HG03097 (cell line): Measurements from ENCODE around the gene FUOM.
"Not testable (repeated sequence)": the region's sequence is repeated elsewhere in the genome, so short reads cannot be mapped to it uniquely, and the experiment has no call there.

Source experiments
- ATAC-seq: cut with Tn5 transposase; IDR thresholded peaks from one replicate; pipeline ENCODE4 v1.9.1; 2021; ENCODE audit not compliant: unreplicated experiment, low FRiP score

Gene FUOM

DNA sequence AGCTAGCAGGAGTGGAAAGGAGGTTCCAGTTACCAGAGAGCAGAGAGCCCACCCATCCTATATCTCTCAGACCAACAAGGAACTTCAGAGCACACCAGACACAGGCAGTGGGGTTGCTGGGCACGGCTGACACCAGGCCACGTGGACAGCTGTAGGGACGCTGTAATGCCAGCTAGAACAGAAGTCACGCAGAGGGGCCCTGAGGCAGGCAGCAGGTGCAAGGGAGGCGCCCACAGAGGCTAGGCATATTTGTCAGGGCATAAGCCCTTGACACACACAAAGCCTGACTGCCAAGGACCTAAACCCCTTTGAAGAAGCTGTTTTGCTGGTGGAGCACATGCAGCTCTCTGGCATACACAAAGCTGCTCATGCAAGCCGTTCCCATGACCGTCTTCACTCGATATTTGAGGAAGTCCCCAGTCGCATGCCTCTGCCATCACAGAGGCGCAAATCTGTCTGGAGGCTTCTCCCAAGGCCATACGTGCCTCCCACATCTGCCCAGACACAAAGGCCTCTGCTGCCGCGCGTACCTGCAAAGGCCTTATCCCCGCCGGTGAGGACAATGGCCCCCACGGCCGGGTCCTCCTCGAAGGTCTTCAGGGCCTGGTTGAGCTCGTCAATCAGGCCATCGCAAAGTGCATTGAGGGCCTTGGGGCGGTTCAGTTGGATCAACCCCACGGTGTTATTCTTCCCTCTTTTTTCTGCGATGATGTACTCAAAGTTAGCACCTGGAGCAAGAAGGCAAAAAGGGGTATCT lies 12.4 kb upstream of the FUOM start:
- ATAC-seq = no peak

DNA sequence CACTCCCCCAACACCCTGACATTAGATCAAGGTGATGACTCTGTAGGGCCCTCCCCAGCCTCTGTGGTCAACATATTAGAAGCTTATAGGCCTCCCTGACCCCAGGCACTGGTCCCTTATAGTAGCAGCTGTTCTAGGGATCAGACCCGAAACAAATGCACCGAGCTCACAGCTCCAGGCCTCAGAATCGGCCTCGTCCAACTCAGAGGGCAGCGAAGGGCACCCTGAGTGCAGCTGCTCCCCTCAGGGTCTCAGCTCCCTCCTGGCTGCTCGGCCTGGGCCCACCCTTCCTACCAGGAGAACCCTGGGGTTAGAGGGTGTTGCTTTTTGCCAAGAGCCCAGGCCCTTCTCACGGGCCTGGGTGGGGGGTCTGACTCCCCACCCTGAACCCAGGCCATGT lies 10.3 kb upstream of the FUOM start:
- no peak for ATAC-seq

DNA sequence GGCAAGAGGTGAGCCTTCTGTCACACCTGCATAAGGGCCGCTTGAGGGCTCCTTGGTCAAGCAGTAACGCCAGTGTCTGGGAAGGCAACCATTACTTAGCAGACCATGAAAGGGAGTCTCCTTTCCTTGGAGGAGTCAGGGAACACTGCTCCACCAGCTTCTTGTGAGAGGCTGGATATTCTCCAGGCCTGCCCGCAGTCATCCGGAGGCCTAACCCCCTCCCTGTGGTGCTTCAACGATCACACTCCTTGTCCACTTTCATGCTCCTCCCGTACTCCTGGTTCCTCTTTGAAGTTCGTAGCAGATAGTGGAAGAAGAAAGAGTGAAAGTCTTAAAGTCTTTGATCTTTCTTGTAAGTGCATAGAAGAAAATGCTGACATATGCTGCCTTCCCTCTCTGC lies 9.6 kb upstream of the FUOM start:
- not testable (repeated sequence) for ATAC-seq

DNA sequence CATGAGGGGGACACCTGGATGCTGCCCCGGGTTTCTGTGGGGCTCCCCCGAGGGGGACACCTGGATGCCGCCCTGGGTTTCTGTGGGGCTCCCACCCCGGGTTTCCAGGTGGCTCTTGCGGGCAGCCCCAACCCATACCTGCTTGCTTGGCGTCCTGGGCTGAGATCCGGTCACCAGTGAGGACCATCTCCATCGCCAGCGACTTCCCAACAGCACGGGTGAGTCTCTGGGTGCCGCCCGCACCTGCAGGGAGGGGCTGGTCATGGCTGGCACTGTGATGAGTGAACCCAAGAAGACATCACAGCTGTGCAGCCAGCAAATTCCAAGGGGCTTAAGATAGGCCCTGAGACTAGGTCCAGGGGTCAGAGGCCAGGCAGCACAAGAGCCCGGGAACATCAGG lies 8.9 kb upstream of the FUOM start:
- no peak for ATAC-seq

DNA sequence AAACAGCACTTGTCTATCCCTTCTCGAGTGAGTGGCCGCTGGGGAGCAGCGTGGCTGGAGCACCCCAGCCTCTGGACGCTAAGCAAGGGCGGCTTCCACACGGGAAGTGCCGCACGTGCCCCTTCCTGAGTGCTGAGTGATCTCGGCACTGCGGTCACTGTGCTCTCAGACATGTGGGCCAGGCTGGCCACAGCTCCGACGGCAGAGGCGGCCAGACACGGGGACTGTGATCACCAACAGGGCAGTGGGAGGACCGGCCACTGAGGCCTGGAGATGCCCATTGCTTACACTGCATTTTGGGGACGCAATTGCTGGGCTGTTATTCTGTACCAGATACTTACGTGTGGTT lies 8.3 kb upstream of the FUOM start:
- ATAC-seq = no peak

DNA sequence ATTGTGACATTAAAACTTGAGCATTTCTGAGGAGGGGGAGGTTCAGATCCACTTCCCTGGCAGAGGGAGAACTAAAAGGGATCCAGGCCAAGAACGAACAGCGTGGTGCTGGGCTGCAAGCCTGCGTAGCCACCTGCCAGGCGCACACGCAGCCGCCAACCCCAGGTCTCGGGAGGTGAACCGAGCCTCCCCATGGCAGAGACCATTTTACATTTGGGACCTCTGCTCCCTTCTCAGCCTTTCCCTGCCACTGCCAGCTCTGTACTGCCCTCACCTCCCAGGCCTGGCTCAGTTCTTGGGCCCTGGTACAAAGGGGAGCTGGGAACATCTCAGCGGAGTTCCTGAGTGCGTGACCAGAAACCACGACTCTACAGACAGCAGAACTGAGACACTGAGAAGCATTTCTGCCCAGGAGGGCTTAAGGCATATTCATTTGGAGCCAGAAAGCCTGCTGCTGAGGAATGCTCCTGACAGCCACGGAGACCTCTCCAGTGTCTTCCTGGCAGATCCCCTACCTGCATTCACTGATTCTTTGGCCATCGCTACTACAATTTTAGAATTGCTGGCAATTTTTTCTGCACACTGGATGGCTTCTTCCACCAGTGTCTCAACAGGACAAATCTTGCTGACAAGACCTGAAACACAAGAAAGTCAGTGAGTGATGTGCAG lies 7.8 kb upstream of the FUOM start:
- ATAC-seq = no peak

DNA sequence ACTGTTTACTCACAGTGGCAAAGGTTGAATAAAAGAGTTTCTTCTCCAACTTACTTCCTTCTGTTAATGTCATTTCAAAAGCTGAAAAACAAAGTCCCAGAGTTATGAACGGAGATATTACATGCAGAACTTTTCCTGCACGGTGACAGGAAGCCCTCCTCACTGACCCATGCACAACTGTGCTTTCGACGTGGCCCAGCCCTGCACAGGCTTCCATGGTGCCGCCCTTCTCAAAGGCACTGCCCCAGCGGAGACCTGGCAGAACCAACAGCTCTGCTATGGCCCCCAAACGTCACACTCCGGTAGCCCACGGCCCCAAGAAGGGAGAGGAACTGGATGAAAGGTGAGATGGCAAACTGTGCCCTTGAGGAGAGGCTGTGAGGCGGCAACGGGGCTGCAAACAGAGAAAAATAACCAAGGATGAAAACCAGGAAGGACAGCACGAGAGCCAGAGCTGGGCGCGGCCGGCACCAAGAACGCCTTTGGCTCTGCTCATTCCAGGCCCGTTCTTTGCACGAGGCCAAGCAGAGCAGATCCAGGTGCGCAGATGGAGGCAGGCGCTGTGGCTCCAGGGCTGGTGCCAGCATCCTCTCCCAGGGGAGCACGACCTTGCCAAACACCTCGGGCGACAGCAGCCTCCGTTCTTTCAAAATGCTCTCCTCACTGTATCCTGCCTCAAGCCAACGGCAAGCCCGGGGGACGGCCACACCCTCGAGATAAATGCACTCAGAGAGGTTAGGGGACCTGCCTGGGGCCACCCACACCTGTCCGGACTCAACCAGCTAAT lies 7.0 kb upstream of the FUOM start:
- ATAC-seq = no peak

DNA sequence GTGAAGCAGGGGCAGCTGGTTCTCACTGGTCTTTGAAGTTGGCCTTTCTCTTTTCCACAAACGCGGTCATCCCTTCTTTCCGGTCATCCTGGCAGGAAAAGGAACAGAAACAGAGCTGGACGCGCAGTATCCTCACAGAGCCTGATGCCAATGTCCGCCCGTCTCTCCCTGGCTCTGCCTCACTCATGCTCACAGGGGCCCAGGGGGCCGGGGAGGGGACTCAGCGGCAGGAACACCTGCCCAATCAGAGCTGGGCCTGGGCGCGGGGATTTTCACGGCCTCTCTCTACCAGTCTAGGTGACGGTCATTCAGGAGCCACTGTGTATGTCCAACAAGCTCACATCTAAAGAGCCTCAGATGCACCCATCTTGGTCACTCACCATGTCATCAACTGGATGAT lies 5.0 kb upstream of the FUOM start:
- ATAC-seq = no peak

DNA sequence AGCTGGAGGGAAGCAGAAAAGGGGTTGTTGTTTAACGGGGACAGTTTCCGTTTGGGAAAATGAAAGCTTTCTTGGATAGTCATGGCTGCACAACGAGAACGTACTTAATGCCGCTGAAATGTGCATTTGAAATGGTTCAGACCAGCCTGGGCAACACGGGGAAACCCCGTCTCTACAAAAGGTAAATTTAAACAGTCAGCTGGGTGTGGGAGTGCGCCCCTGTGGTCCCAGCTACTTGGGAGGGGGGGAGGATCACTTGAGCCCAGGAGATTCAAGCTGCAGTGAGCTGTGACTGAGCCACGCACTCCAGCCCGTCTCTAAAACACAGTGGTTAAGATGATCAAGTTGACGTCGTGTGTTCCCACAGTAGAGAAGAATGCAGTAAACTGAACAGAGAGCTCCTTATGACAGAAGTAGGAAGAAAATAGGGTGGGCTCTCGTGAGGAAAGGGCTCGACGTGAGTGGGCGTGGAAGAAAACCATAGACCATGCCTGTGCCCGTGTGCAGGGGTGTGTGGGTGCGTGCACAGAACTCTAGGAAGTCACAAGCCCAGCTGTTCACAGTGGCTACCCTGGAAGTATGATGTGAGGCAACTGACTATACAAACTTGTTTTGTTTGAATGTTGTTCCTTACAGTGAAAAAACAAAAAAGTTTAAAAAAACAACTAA lies 4.1 kb upstream of the FUOM start:
- no peak for ATAC-seq

DNA sequence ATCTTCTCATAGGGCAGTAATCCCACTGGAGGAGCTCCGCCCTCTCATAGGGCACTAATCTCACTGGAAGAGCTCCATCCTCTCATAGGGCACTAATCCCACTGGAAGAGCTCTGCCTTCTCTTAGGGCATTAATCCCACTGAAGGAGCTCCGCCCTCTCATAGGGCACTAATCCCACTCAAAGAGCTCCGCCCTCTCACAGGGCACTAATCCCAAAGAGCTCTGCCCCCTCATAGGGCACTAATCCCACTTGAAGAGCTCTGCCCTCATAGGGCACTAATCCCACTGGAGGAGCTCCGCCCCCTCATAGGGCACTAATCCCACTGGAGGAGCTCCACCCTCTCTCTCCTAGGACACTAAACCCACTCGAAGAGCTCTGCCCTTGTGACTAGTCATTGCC lies 3.4 kb upstream of the FUOM start:
- ATAC-seq = no peak

DNA sequence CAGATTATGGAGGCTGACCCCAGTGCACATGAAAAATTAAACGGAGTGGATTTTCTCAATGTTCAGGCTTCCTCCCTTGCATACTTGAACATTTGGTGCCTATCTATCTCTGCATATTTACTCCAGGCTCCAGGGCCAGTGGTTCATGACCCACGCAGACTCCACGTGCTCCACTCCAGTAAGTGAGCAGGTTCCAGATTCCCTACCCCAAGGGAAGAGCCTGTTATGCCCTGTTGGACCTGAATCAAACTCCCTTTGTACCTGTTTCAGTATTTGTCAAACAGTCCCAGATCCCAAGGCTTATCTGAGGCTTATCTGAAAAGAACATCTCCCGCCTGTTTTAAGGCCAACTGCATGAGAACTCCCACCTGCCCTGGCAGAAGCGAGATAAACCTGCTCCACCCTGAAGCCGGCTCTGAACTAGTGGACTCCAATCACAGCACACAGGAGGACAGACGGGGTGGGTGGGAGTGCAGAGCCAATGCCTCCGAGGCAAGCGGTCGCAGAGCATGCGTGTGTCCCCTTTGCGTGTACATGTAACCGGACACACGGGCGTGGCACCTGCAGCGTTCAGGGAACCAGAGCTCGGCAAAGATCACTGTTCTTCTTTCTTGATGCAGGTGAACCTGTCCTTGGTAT lies 2.3 kb upstream of the FUOM start:
- ATAC-seq = no peak

DNA sequence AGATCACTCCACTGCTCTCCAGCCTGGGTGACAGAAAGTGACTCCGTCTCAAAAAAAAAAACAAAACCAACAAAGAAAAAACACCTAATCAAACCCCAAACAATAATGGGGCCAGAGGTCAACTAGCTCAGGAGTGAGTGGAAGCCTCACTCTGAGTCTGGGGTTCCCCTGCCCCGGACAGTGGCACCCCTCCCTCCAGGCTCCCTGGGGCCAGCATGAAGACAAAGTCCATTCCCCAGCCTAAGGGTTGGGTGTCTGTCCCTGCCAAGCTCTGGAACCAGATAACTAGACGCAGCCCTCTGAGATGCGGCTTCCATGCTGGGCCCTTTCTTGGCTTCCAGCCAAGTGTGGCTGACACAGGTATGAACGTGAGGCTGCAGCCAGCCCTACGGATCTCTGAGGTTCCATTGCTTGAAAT lies 1.7 kb upstream of the FUOM start:
- no peak for ATAC-seq

DNA sequence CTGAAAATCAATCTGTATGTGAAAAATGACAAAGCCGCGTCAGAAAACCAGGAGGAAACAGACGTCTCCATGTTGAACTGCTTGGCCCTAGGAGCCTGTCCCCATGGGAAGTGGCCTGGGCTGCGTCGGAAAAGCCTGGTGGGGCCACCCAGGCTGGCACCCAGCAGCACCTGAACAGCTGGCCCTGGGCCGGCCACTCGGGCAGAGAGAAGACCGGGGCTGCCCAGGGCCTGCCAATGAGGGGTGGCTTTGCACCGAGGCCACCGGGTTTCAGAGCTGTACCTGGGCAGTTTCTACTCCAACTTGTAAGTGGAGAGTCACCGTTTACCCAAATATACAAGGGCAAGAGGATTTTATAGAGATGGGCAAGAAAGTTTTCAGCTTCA lies 1.1 kb upstream of the FUOM start:
- ATAC-seq = no peak

DNA sequence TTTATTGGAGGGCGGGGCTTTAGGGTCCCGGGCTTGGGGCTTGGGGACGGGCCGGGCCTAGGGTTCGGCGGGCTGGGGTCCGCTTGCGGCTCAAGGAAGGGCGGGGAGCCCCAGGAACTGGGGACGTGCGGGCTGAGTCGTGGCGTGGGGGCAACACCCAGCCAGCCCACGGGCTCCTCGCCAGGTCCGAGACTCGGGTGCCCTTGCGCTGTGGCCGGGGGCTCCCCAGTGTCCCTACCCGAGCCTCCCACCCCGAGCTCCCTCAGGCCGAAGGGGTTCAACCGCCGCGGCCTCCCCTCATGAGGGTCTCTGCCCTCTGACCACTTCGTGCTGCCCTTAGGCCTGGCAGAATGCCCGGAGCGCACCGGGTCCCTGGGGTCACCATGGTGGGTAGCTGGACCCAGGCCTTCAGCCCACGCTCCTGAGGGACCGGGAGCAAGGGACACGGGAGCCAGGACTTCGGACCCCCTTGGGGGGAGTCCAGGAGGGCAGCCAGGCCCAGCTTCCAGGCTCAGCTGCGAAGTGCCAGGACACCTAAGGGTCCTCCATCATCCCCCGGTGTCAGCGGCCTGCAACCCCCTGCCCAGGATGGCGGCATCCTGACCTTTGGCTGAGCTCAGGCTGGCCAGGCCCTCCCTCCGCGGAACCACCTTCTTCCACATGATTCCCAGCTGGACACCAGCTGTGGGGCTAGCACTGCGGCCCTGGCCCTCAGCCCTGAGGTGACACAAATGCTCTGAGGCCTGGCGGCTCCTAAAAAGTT lies 524 bp upstream of the FUOM start:
- no peak for ATAC-seq

DNA sequence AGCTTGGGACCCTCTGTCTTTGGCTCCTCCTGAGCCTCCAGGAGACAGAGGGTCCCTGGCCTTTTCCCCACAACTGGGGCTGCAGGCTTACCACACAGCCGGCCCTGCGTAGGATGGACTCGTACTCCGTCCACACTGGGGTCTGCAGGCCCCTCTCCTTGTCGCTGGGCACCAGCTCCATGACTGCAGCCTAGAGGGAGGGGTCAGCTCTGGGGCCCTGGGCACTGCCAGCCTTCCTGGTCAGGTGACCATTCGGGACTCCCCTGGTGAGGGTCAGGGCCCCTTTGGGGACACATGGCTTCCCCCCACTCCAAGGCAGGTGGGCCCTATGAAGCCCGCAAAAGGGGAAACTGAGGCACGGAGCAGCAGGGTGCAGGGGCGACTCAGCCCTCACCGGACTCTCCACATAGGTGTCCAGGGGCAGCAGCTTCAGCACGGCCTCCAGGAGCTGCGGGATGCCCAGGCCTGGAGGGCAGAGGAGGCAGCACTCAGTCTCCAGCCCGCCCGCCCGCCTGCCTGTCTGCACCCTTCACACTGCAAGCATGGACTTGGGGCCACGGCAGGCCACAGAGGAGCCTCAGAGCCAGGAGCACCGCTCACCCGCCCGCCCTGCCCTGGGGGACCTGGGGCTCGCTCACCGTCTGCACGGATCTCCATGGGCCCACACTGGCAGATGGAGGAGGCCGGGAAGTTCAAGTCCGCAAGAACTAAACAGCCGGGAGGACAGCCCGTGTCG lies 1.1 kb downstream of the FUOM start:
- no peak for ATAC-seq

DNA sequence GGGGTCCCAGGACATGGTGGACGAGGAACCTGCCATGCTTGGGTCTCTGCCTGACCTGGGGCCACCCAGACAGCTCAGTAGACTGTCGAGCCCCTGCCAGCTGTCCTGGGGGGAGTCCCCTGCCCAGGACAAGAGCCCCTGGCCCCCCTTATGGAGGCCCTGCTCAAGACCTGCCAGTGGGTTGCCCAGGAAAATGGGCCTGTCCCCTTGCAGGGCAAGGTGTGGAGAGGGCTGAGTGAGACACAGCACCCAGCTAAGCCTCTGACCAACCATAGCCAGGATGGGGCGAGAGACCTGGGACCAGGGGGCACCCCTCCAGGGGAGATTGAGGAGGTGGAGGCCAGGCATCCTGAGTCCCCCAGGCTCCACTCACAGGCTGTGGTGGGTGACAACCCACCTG lies 1.8 kb downstream of the FUOM start:
- no peak for ATAC-seq

DNA sequence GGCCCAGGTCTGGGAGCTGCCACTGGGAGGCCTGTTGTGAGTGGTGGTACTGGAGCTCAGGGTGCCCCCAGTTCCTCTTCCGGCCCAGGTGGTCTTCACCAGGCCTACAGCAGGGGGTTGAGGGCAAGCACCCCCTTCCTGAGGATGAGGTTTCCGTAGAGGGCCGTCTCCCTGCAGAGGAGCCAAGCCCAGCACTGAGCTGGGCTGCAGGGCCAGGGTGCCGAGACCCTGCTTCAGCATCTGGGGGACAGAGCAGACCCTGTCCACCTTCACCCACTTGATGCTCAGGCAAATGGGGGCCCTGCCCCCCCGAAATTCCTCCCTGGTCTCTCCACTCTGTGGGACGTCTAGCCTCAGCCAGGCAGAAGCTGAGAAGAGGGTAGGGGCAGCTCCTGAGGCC lies 2.6 kb downstream of the FUOM start:
- ATAC-seq = no peak

DNA sequence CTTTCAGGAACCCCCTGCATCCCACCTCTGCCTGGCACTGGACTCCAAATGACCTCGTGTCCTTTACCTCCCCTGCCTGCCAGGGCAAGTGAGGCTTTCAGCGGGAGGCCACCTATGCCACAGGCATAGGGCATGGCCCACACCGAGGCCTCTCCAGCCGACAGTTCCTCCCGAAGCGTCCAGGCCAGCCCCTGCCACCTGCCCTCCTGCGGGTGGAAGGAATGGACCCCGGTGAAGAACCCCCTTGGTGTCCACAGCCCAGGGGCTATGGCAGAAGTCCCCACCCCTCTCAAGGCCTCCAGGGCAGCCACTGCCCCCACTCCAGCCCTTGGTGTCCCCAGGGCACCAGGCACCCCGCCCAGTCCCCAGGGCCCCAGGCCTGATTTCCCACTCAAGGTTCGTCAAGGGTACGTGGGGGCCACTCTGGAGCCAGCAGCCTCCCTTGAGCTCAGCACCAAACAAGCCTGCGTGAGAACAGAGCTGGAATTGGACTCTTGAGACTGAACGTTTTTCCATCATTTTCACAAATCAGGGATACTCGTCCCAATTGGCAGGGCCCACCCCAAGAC lies 3.1 kb downstream of the FUOM start:
- ATAC-seq = no peak

DNA sequence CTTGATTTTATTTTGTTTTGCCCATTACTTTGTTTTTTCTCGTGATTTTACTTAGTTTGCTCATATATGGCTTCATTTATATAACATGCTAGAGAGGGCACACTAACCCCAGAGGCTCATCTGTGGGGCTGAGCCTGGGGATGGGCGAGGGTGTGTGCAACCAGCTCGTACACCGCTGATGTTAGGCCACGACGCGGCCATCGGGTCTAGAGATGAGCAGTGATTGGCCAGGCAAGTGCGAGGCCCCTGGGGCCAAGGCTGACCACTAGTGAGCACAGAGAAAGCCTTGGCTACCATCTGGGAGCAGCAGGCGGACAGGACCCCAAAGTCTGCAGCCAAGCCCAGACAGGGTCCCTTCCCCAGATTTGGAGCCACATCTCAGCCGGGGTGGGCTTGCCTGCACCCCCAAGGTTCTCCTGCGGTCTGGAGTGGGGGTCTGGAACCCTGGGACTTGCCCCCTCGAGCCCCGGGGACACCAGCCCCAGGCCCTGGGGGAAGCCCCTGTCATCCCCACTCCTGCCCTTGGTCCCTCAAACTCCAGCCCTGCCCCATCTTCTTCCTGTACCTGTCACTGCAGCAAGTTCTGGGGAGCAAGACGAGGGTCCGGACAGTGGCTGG lies 3.7 kb downstream of the FUOM start:
- ATAC-seq = no peak
